AG04449 (cell line): ENCODE measurements around the gene MRTFA.

ENCODE experiments used
- CTCF ChIA-PET: fragments of 350-600 bp; formaldehyde crosslinking; extraction: SDS; loops from one replicate; lab custom pipeline; 2021; ENCODE audit warnings: antibody characterized with exemption; lab: Yijun Ruan, JAX
- POLR2A ChIA-PET: fragments of 400-600, 350-600 bp; formaldehyde crosslinking; extraction: SDS; loops from one replicate; lab custom pipeline; 2020; ENCODE audit warnings: antibody characterized with exemption, inconsistent platforms; lab: Yijun Ruan, JAX
- DNase-seq: peaks from one replicate; pipeline ENCODE4 v3.0.0-alpha.2; 2010; ENCODE audit warnings: low read depth, low spot score
- H3K4me3 ChIP-seq: 2 replicates; pipeline ENCODE4 v1.5.1; 2011; ENCODE audit warnings: low read depth, mild to moderate bottlenecking, control low read depth, low read length
- CTCF ChIP-seq: IDR thresholded peaks from one replicate; pipeline ENCODE4 v1.5.1; 2011; ENCODE audit warnings: mild to moderate bottlenecking, moderate library complexity, low read length, control low read depth, inconsistent platforms; ENCODE audit not compliant: insufficient read depth; ENCODE audit errors: missing control alignments

Gene MRTFA

GRCh38 chr22:40479126-40479800 is 157.3 kb downstream of the MRTFA start:
- ChIA-PET CTCF (interaction anchor here (0.7 to 2.9 kb wide), 11 partner anchors 8 to 173 kb away, joined by 3 to 20 read pairs (median 3); no protein-coding TSS in a partner anchor), POLR2A (no interaction called here)
- TF ChIP-seq CTCF = no peak
- H3K4me3 ChIP-seq = no peak overlapping the region
- DNase-seq = no peak

GRCh38 chr22:40478338-40479125 is 158.0 kb downstream of the MRTFA start:
- no peak overlapping the region for H3K4me3 ChIP-seq
- DNase-seq = no peak
- ChIA-PET CTCF (interaction anchor here (0.7 to 2.9 kb wide), 9 partner anchors 8 to 173 kb away, joined by 3 to 20 read pairs (median 3); no protein-coding TSS in a partner anchor), POLR2A (no interaction called here)
- TF ChIP-seq CTCF = no peak

- ChIA-PET POLR2A (no interaction called here), CTCF (interaction anchor here (1.2 to 2.9 kb wide), 3 partner anchors 10 to 174 kb away, joined by 3 to 20 read pairs (median 6); no protein-coding TSS in a partner anchor)
- H3K4me3 ChIP-seq = no peak overlapping the region
- no peak for DNase-seq
- no peak for TF ChIP-seq CTCF
These were observed 158.7 kb downstream of the MRTFA start for GRCh38 chr22:40477683-40478337.

- ChIA-PET CTCF (interaction anchor here (1.0 kb wide), 1 partner anchor 10 kb away, joined by 4 read pairs; no protein-coding TSS in a partner anchor), POLR2A (no interaction called here)
- H3K4me3 ChIP-seq = no peak overlapping the region
- no peak for DNase-seq
- no peak for TF ChIP-seq CTCF
These were observed 160.2 kb downstream of the MRTFA start for GRCh38 chr22:40476341-40476740.

- POLR2A ChIA-PET = no interaction called here
- CTCF ChIA-PET = interaction anchor here (0.9 to 3.3 kb wide), 5 partner anchors 9 to 173 kb away, joined by 3 to 10 read pairs (median 6); no protein-coding TSS in a partner anchor
- no peak for DNase-seq
- H3K4me3 ChIP-seq = no peak overlapping the region
- TF ChIP-seq CTCF = no peak
These were observed 162.8 kb downstream of the MRTFA start for GRCh38 chr22:40473703-40474102.
